GM21528 (cell line): ENCODE data around the gene C1S.

Source experiments
- ATAC-seq: cut with Tn5 transposase; IDR thresholded peaks from one replicate; pipeline ENCODE4 v1.9.1; 2021; ENCODE audit warnings: mild to moderate bottlenecking, moderate library complexity; ENCODE audit not compliant: unreplicated experiment, low FRiP score

Gene C1S

GRCh38 chr12:7073946-7074345 is 13.4 kb downstream of the C1S start:
- ATAC-seq = no peak

- ATAC-seq = no peak
Observed at GRCh38 chr12:7075518-7075917, 15.0 kb downstream of the C1S start.

- ATAC-seq = no peak
Observed at GRCh38 chr12:7075939-7076338, 15.4 kb downstream of the C1S start.

- ATAC-seq = no peak
Observed at GRCh38 chr12:7076493-7076892, 16.0 kb downstream of the C1S start.

- no peak for ATAC-seq
Observed at GRCh38 chr12:7078163-7078562, 17.6 kb downstream of the C1S start.

GRCh38 chr12:7079826-7080125 is 19.3 kb downstream of the C1S start:
- ATAC-seq = no peak

GRCh38 chr12:7081037-7081436 is 20.5 kb downstream of the C1S start:
- ATAC-seq = no peak

GRCh38 chr12:7083125-7083524 is 22.6 kb downstream of the C1S start:
- no peak for ATAC-seq

- ATAC-seq = no peak
Observed at GRCh38 chr12:7089196-7089871, 28.8 kb downstream of the C1S start.

- ATAC-seq = no peak
Observed at GRCh38 chr12:7090222-7090998, 29.9 kb downstream of the C1S start.

- no peak for ATAC-seq
Observed at GRCh38 chr12:7091171-7091570, 30.7 kb downstream of the C1S start.

- ATAC-seq = no peak
Observed at GRCh38 chr12:7091660-7092228, 31.2 kb downstream of the C1S start.

- ATAC-seq = no peak
Observed at GRCh38 chr12:7092229-7092985, 31.9 kb downstream of the C1S start, which contains the start of gene C1R. Gene C1R (minus strand): TSS chr12:7092445. CDS start chr12:7092388, 57 bp downstream.

GRCh38 chr12:7092986-7093460 is 32.5 kb downstream of the C1S start:
- no peak for ATAC-seq

- ATAC-seq = no peak
Observed at GRCh38 chr12:7093486-7093885, 33.0 kb downstream of the C1S start.

GRCh38 chr12:7093892-7094291 is 33.4 kb downstream of the C1S start:
- no peak for ATAC-seq

GRCh38 chr12:7096006-7096932 is 35.8 kb downstream of the C1S start:
- ATAC-seq = no peak

- no peak for ATAC-seq
Observed at GRCh38 chr12:7096979-7097378, 36.5 kb downstream of the C1S start.

GRCh38 chr12:7099290-7099996 is 38.9 kb downstream of the C1S start:
- no peak for ATAC-seq
